HEK293T (cell line): ENCODE measurements around the gene ARID1B.

Experiments
- FOXA1 ChIP-seq: fragments of 450-650 bp; IDR thresholded peaks from 2 replicates; pipeline ENCODE4 v1.6.1; 2016; ENCODE audit warnings: mild to moderate bottlenecking
- FOXM1 ChIP-seq: fragments of 450-650 bp; IDR thresholded peaks from 2 replicates; pipeline ENCODE4 v1.6.1; 2017; ENCODE audit warnings: mild to moderate bottlenecking, borderline replicate concordance
- LEF1 ChIP-seq: fragments of 450-650 bp; IDR thresholded peaks from 2 replicates; pipeline ENCODE4 v1.6.1; 2017; ENCODE audit warnings: mild to moderate bottlenecking, borderline replicate concordance

DNA sequence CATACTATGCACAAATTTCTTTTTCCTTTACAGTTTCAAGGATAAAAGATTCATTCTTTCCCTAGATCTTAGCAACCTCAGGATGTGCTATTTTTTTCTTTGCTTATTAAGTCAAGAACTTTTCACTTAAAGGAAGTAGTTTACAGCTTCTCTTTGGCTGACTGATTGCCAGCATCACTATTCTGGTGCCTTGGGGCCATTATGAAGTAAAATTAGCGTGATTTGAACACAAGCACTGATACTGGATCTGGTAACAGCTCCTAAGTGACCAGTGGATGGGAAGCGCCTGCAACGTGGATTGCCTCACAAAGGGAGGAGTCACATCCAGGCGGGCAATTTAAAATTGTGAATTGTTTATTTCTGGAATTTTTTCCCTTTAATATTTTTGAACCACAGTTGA is 147.1 kb downstream of the ARID1B start:
- TF ChIP-seq FOXA1 (no peak), LEF1 (no peak), FOXM1 (no peak)
